MV-4-11 (cell line): Measurements from ENCODE around the gene EXOSC3.
A peak's percentile ranks its signal among the peaks of the same experiment; 100 is the strongest.
"Not testable (repeated sequence)": the region's sequence is repeated elsewhere in the genome, so short reads cannot be mapped to it uniquely, and the experiment has no call there.

Experiments
- DNase-seq: peaks from one replicate; lab custom pipeline; 2025; lab: John Stamatoyannopoulos, UW

Gene EXOSC3

GRCh38 chr9:37775216-37775919 is 9.5 kb downstream of the EXOSC3 start:
- no peak for DNase-seq

GRCh38 chr9:37769995-37770394 is 14.9 kb downstream of the EXOSC3 start:
- DNase-seq = no peak

- DNase-seq = no peak
Observed at GRCh38 chr9:37769306-37769705, 15.6 kb downstream of the EXOSC3 start.

GRCh38 chr9:37765263-37765662 is 19.6 kb downstream of the EXOSC3 start:
- not testable (repeated sequence) for DNase-seq

GRCh38 chr9:37761511-37761910 is 23.4 kb downstream of the EXOSC3 start:
- DNase-seq = no peak

GRCh38 chr9:37760416-37761161 is 24.3 kb downstream of the EXOSC3 start:
- DNase-seq = no peak

- DNase-seq = no peak
Observed at GRCh38 chr9:37758747-37759146, 26.1 kb downstream of the EXOSC3 start.

- DNase-seq = peak; percentile 63
Observed at GRCh38 chr9:37753489-37754190, 31.2 kb downstream of the EXOSC3 start, which contains the start of gene TRMT10B. Gene TRMT10B (plus strand): TSS chr9:37753805. CDS start chr9:37761932, 8,127 bp downstream.

- DNase-seq = no peak
Observed at GRCh38 chr9:37752642-37753488, 32.0 kb downstream of the EXOSC3 start.

- not testable (repeated sequence) for DNase-seq
Observed at GRCh38 chr9:37752112-37752511, 32.8 kb downstream of the EXOSC3 start.

- DNase-seq = not testable (repeated sequence)
Observed at GRCh38 chr9:37751704-37752103, 33.2 kb downstream of the EXOSC3 start.

GRCh38 chr9:37751186-37751585 is 33.7 kb downstream of the EXOSC3 start:
- no peak for DNase-seq

GRCh38 chr9:37749129-37749528 is 35.7 kb downstream of the EXOSC3 start:
- DNase-seq = no peak

- peak; percentile 58 for DNase-seq
Observed at GRCh38 chr9:37747271-37747753, 37.6 kb downstream of the EXOSC3 start.

GRCh38 chr9:37746448-37747270 is 38.2 kb downstream of the EXOSC3 start:
- no peak for DNase-seq

GRCh38 chr9:37745970-37746369 is 38.9 kb downstream of the EXOSC3 start:
- no peak for DNase-seq

GRCh38 chr9:37740631-37741328 is 44.1 kb downstream of the EXOSC3 start:
- no peak for DNase-seq

GRCh38 chr9:37740128-37740527 is 44.7 kb downstream of the EXOSC3 start:
- DNase-seq = no peak

- DNase-seq = no peak
Observed at GRCh38 chr9:37739222-37739621, 45.6 kb downstream of the EXOSC3 start.

GRCh38 chr9:37732952-37733351 is 51.9 kb downstream of the EXOSC3 start:
- DNase-seq = no peak
